ENCODE measurements around the gene FGD3.
"Not testable (repeated sequence)": the region's sequence is repeated elsewhere in the genome, so short reads cannot be mapped to it uniquely, and the experiment has no call there.

FGD3 gene, protein sequence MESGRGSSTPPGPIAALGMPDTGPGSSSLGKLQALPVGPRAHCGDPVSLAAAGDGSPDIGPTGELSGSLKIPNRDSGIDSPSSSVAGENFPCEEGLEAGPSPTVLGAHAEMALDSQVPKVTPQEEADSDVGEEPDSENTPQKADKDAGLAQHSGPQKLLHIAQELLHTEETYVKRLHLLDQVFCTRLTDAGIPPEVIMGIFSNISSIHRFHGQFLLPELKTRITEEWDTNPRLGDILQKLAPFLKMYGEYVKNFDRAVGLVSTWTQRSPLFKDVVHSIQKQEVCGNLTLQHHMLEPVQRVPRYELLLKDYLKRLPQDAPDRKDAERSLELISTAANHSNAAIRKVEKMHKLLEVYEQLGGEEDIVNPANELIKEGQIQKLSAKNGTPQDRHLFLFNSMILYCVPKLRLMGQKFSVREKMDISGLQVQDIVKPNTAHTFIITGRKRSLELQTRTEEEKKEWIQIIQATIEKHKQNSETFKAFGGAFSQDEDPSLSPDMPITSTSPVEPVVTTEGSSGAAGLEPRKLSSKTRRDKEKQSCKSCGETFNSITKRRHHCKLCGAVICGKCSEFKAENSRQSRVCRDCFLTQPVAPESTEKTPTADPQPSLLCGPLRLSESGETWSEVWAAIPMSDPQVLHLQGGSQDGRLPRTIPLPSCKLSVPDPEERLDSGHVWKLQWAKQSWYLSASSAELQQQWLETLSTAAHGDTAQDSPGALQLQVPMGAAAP

DNA sequence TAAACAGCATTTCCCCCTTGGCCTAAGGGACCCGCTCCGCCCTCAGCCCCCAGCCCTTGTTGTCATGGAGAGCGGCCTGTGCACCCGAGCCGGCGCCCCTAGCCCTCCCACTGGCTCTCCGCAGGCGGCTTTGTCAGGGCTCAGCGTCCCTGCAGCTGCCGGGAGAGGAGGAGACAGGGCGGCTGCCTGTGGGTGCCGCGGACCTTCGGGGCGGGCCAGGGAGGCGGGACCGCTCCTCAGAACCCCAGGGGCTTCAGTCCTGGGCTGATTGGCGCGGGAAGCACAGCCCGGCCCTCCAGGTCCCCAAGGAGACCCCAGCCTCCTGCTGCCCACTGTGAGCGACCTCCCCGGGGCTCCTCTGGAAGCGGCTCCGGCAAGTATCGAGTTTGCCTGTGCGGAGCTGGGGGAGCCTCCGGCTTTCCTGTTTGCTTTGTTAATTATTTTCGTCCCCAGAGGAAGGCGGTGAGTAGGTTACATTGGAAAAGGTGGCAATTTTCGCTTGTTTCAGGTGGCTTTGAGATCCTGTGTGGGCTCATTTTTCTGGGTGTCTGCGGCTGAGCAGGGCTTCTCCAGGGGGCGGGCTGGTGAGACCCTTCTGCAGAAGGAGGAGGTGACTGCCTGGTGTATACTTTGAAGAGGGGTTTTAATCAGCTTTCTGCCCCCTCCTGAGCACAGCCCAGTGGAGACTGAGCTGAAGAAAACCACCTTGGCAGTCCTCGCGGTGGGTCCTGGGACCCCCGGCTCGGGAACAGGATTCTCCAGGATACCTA lies at the start of gene FGD3:
FGD3 (plus strand) TSS at position 256 of the 770 bp plus-strand sequence. CDS start 28,734 bp downstream, outside the sequence.
- no peak for DNase-seq (ENCODE audit: low read depth in 2 of 2)

DNA sequence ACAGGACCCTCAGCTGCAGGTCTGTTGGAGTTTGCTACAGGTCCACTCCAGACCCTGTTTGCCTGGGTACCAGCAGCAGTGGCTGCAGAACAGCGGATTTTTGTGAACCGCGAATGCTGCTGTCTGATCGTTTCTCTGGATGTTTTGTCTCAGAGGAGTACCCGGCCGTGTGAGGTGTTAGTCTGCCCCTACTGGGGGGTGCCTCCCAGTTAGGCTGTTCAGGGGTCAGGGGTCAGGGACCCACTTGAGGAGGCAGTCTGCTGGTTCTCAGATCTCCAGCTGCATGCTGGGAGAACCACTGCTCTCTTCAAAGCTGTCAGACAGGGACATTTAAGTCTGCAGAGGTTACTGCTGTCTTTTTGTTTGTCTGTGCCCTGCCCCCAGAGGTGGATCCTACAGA lies 42.2 kb upstream of the FGD3 start:
- DNase-seq (ENCODE audit: low read depth in 2 of 2), result not testable (repeated sequence)

DNA sequence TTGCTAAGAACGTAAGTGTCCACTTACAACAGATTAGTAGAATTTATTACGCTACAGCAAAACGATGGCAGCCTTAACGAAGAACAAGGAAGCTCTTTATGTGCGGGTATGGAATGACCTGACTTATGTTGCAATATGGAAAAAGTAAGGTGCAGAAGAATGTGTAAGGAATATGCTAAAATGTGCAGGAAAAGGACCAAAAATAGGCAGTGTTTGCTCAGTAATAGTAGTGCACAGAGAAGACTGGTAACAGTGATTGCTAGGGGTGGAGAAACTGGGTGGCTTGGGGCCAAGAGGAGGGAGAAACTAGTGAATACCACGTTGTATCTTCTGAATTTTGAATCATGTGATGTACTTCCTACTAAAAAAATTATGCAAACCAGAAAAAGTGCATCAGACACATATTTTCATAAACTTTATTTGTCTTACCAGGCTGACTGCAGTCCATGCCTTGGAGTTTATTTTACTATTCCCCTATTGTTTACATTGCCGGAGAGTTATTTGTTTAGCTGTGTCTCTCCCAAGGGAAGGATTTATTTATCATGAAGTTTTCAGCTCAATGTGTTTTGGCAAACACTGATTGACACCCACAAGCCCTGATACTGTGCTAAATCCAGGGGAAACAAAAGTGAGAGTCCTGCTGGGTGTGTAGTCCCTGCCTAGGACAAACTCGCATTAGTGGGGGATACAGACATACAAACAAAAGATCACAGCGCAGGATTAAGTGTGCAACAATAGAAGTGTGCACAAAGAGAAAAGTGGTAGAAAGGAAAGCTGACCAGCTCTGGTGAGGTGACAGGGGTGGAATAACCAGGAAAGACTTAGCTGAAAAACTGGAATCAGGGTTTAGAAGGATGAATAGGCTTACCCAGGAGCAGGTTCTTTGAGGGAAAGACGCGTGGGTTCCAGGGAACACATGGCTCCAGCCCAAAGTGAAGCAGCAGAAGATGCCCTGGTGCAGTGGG lies 35.5 kb upstream of the FGD3 start:
- no peak for DNase-seq (ENCODE audit: low read depth in 2 of 2)

DNA sequence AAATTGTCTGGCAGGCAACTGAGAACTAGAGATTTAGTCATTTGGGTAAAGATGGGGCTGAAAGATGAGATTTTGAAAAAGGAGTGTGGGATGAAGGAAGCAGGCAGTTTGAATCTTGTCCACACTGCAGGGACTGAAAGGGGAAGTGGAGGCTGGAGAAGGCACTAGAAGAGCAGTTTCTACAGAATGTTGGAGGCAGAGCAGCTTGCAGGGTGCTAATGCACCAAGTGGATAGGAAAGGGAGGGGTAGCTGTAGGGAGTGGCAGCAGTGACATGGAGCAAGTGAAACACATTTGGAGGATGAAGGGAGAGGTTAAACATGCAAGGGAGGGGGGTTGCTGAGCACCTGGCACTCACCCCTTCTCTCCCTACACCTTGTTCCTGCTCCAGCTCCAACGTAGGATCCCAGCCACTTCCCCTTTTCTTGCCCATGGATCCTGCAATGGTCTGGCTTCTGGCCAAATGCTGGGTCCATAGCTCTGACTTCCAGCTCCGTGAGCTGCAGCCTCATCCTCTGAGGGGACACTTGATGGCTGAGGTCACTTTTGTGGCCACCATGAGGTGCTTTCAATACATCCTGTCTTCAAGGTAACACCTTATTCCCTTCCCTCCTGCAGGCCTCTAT lies 30.0 kb upstream of the FGD3 start:
- no peak for DNase-seq (ENCODE audit: low read depth in 2 of 2)

DNA sequence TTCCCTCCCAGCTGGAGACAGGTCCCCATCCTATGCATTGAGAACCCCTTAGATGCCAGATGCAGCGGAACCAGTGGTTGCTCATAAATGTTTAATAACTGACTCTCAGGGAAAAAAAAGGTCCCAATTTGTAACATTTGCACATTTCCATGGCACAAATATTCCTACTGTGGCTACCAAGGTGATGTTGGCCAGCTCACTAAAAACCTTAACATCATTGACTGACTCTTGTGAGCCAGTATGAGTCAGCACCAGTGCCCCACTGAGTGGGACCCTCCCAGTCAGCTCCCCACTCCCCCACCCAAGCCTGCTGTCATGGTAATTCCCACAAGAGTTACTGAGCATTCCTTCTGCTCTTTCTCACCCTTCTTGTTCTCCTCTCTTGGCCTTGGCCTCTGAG lies 26.9 kb upstream of the FGD3 start:
- DNase-seq (ENCODE audit: low read depth in 2 of 2), result no peak

DNA sequence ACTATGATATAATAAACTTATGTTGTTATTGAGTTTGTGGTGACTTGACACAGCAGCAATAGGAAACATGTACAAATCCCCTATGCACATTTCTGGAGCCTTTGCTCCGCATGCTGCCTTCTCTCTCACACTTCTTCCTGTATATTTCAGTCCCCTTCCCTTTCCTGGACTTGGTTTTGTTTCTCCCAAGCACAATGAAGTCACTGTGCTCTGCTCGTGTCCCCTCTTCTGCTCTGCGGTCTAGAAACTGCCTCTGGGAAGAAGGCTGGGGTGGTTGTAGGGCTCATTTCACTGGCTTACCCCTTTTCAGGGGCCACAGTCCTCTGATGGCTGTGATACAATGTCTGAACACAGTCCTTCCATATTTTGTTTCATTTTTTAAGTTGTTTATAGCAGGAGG lies 15.7 kb upstream of the FGD3 start:
- DNase-seq (ENCODE audit: low read depth in 2 of 2), result no peak

DNA sequence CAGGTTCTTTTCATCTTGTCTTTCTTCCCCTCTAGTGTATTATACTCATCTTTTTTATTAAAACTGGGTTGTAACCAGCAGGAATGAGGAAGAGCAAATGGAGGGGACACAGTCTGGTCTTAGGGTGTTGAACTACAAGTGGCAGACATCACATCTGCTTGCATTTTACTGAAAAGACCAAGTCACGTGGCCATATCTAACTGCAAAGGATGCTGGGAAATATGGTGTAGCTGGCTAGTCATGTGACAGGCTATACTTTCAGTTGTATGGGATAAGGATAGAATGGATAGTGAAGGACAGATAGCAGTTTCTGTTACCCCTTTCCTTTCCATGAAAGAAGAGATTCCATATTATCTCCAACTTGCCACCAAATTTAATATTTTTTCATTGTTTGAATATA lies 13.0 kb upstream of the FGD3 start:
- no peak for DNase-seq (ENCODE audit: low read depth in 2 of 2)

DNA sequence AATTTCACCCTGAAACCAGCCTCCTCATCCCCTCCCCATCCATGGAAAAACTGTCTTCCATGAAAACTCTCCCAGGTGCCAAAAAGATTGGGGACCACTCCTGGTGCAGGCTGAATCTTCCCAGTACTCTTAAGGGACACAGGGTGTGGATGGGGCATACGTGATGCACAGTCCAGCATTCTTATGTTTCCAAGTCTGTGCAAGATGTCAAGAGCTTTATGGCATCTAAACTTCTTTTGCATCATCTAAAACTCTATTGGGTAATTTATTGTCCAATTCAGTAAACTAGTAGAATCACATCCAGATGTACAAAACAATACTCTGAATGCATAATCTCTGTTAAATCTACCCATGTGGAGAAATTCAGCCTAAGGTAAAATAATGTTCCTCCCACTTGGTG lies 9.3 kb upstream of the FGD3 start:
- no peak for DNase-seq (ENCODE audit: low read depth in 2 of 2)

DNA sequence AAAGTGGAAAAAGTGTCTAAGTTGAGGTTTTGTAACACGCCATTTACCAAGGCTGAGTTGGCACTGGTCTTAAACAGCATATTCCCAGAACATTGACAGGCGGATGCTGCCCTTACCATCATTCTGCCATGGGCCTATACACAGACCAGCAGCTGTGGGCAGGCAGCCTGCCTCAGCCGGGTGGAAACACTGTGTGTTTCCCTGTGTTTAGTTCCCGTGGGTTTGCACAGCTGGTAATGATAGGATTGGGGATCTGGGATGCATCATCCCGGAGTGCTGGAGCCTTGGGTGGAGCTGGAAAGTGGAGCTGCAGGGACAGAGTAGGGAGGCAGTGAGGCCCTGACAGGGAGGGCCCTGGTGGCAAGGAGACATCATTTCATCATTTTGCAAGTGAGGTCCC lies 5.5 kb upstream of the FGD3 start:
- DNase-seq (ENCODE audit: low read depth in 2 of 2), result no peak

DNA sequence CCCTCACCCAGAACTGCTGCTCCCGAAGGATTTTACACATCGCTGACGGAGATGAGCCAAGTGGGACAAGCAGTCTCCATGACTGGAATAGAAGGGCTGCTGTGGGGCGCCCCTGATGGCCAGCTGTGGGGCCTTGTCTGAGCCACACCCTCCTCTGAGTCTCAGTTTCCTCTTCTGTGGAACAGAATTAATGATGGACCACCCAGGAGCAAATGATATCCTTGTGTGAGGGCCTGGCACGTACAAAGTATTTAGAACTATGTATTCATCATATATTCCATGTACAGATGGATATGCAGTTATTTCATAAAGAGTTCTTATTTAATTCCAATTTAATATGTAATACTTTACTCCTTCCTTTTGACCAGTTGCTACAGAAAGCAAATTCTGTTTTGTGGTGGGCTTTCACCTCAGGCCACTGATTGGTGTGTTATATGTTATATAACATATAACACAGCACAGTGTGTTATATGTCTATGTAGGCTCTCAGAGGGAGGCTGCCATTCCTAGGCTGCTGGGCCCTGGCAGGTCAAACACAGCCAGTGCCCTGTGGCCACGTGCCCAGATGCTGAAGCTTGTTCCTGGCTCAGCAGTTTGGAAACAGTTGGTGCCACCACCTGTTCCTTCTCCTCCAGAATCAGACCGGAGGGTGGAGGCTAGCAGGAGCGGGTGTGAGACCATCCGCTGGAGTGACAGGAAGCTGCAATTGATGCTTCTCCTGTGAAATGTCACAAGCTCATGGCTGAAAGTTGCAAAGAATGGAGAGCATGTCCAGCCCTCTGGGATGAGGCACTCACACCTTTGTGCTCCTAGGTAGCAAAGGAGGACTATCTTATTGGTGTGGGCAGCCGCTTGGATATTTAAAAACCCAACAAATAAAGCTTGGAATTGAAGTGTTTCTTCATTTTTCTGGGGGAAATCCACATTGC lies 4.4 kb upstream of the FGD3 start:
- no peak for DNase-seq (ENCODE audit: low read depth in 2 of 2)

DNA sequence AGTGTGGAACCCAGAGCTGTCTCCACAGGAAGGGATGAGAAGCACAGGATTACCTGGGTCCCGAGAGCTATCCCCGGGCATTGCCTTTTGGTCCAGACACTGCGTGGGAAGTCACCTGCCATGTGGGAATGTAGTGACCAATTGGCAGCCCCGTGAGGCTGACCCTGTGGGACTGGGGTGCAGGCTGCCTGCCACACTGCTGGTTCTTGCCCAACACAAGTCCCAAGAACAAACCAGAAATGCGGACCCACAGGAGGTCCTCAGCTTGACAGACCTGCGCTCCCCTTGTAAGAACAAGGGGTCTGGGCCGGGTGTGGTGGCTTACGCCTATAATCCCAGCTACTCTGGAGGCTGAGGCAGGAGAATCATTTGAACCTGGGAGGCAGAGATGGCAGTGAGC lies 2.4 kb upstream of the FGD3 start:
- no peak for DNase-seq (ENCODE audit: low read depth in 2 of 2)

DNA sequence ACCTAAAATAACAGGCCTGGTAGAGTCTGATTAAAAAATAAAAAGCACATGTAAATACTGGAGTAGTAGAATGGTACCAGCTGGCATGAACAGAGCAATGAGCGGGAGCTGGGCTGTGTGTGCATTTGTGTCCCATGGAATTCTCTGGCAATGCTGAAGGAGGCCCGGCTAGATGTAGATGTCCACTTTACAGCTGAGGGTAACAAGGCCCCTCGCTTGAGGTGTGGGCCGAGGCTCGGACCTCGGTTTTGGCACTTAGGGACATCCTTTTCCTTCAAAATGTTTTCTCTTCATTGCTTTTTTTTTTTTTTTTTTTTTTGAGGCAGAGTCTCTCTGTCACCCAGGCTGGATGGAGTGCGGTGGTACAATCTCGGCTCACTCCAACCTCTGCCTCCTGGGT lies 1.5 kb upstream of the FGD3 start:
- no peak for DNase-seq (ENCODE audit: low read depth in 2 of 2)

DNA sequence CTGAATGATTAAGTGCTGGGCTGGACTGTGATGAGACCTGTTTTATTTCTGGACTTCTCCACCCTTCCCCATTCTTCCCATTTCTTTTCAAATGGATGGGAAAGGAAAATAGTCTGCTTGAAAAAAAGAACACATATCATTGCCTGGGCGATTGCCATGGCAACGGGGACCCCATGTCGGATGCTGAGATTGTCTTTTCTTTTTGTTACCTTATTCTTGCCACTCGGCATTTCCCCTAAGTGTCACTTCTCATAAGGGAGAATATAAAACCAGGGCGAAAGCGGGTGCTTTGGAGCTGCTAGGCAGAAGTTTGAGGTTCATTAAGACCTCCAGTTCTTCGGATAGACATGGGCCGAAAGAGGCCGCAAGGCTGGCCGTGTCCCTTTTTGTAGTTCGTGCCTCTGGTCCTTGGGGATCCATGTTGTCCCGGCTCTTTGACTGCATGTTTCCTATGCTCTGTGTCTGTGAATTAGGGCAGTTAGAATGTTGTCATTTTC lies 763 bp downstream of the FGD3 start:
- DNase-seq (ENCODE audit: low read depth in 2 of 2), result no peak

DNA sequence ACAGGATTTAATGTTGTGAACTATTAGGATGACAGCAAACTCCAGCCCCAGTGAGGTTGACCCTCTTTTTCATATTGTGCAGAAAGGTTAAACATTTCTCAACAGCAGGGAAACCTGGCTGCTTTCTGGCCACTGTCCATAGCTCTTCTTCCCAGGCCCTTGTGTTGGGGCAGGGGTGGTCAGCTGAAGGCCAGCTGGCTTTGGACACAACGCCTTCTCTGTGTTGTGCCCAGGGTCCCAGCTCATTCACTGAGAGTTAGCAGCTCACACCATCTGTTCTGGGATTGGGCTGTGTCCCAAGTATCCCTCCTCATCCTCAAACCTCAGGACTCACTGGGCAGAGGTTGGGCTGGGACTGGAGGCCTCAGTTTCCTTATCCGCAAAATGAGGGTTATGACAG lies 1.3 kb downstream of the FGD3 start:
- no peak for DNase-seq (ENCODE audit: low read depth in 2 of 2)

DNA sequence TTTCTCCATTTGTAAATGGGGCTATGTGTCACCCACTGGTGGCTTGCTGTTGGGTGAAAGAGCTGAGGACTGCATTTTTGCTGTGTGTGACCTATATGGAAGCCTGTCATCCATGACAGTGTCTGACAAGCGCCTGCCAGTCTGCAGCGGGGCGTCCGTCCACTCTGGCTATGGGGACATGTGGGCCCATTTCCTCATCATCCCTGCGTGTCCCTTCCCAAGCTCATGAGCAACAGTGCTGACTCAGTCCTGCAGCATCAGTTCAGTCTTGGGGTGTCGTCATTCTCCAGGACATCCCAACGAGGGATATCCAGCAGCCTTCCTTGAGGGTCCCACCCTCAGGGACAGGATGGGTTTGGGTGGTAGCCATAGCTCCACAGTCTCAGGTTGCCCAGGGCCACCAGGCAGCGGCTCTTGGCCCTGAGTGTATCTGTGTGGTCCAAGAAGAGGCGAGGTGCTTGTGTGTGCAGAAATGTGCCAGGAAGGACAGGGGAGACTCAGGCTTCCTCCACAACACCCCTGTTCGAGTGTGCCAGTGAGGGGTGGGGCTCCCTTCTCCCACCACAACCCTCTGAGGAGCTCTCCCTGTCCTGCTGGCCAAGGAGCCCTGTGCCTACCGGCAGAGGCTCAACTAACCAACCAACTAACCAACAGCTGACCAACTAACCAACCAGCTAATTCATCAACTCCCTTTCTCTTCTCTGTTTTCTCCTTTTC lies 2.1 kb downstream of the FGD3 start:
- no peak for DNase-seq (ENCODE audit: low read depth in 2 of 2)

DNA sequence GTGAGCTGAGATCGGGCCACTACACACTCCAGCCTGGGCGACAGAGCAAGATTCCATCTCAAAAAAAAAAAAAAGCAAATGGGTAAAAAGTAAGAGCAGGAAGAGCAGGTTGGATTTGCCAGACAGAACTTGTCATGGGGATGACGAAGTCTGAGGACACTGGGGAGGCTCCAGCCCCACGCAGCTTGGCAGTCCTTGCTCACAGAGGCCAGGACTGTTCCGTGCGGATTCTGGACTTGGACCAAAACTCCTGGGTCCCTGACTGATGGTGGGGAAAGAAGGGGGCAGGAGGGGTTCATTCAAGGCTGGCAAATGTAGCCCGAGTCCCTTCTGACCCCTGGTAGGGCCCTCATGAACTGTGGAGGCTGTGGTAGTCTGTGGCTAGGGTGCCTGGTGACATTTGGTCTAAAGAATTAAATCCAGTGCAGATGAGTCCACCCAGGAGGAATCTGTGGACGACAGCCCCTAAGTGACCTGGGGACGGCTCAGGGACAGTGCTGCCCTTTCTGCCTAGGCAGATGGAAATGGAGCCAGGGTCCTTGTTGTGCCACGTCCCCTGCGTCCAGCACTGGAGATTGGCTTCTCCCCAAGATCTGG lies 3.1 kb downstream of the FGD3 start:
- DNase-seq (ENCODE audit: low read depth in 2 of 2), result no peak

DNA sequence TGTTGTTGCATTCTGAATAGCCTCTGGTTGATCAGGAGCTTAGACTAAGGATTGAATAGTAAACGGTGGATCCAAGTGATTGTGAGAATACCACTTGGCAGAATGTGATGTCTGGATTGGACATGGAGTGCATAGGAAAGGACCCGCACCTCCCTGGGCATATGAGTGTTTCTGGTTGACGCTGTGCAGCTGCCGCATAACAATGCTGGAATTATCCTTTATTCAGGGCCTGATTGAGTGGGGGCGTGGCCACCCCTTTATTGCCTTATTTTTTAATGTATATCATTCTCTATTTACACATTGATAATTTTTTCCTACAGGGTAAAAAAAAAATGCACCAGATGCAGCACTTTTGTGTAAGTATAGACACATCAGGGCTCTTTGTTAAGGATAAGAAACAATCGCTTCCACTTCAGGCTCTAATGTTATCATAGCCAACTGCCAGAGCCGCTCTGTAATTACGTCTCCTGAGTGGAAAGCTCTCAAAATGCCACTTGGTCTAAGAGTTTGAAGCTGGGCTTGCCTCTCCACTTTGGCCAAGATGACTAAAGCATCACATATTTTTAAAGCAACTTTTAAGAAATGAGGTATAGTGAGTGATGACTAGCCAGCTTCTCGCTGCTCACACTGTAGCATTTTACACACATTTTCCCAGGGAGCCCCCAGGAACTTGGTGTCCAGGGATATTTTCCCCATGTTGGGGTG lies 5.7 kb downstream of the FGD3 start:
- DNase-seq (ENCODE audit: low read depth in 2 of 2), result no peak
